ENCODE measurements around the gene ESCO1. TPM values are rescaled to one million over a fixed set of nuclear protein-coding genes. Genes with fewer than 3 reads are reported as not detected.

ESCO1 gene
- total and polyA plus RNA-seq, 7 experiments from 2014 or later, result 7.5 to 36.4 (median 33.4) TPM

Other genes starting within 250 kb of the ESCO1 start
- 10 to 100 TPM; 21.9 to 83.4 (median 26.5) TPM for gene SNRPD1, start 11.6 kb upstream of the ESCO1 start, total RNA-seq
- 10 to 100 TPM; 77.5 to 96.7 TPM for gene SNRPD1, start 11.6 kb upstream of the ESCO1 start, polyA plus RNA-seq
- gene ABHD3, start 104.1 kb upstream of the ESCO1 start, total RNA-seq, result 10 to 100 TPM; 26.9 to 53.1 (median 43.6) TPM
- gene ABHD3, start 104.1 kb upstream of the ESCO1 start, polyA plus RNA-seq, result 10 to 100 TPM; 21.9 to 22.8 TPM
- gene MIB1, start 140.1 kb upstream of the ESCO1 start, total RNA-seq, result 10 to 100 TPM; 16.0 to 35.2 (median 19.8) TPM
- 1 to 10 TPM; 3.9 to 4.2 TPM for gene MIB1, start 140.1 kb upstream of the ESCO1 start, polyA plus RNA-seq